Heart left ventricle (tissue), 16 donors: ENCODE measurements around the gene LAMB2. TPM values are rescaled to one million over a fixed set of nuclear protein-coding genes. Genes with fewer than 3 reads are reported as not detected.

Experiments
- ATAC-seq, 4 donors: fragments of 200-7000 bp; cut with Tn5 transposase; one replicate each; pipeline ENCODE4 v1.9.1; 2020 to 2022; ENCODE audit warnings: moderate library complexity in 4 of 4, mild to moderate bottlenecking in 3 of 4, moderate number of reproducible peaks in 1 of 4
- DNase-seq, 5 donors: peaks; one replicate each; pipeline ENCODE4 v3.0.0-alpha.2; 2020
- H3K27ac ChIP-seq, 12 donors: fragments of 200-600 bp; sonication (generic) in 4 of 12; one replicate each; pipeline versions ENCODE4 v1.5.0 to v1.8.0; 2016 to 2022; ENCODE audit warnings: mild to moderate bottlenecking in 2 of 12
- H3K27me3 ChIP-seq, 9 donors: fragments of 200-600 bp; sonication (generic) in 2 of 9; one replicate each; pipeline versions ENCODE4 v1.5.1 to v1.8.0; 2016 to 2022; ENCODE audit warnings: mild to moderate bottlenecking in 3 of 9
- H3K36me3 ChIP-seq, 9 donors: fragments of 200-600 bp; sonication (generic) in 2 of 9; one replicate each; pipeline versions ENCODE4 v1.5.0 to v1.8.0; 2018 to 2022; ENCODE audit warnings: mild to moderate bottlenecking in 2 of 9
- H3K4me1 ChIP-seq, 12 donors: fragments of 200-600 bp; sonication (generic) in 4 of 12; one replicate each; pipeline versions ENCODE4 v1.5.0 to v1.8.0; 2016 to 2022; ENCODE audit warnings: mild to moderate bottlenecking in 3 of 12
- H3K4me3 ChIP-seq, 12 donors: fragments of 200-600 bp; sonication (generic) in 4 of 12; one replicate each; pipeline versions ENCODE4 v1.5.0 to v1.8.0; 2017 to 2022; ENCODE audit warnings: mild to moderate bottlenecking in 9 of 12, moderate library complexity in 4 of 12
- H3K9me3 ChIP-seq, 12 donors: fragments of 200-600 bp; sonication (generic) in 4 of 12; one replicate each; pipeline versions ENCODE4 v1.5.0 to v1.8.0; 2016 to 2022; ENCODE audit warnings: mild to moderate bottlenecking in 1 of 12
- CTCF ChIP-seq, 12 donors: fragments of 200-600 bp; sonication (generic) in 4 of 12; IDR thresholded peaks; one replicate each; pipeline versions ENCODE4 v1.5.0 to v1.8.0; 2018 to 2022; ENCODE audit warnings: antibody characterized with exemption in 12 of 12, mild to moderate bottlenecking in 5 of 12
- POLR2A ChIP-seq, 2 donors: fragments of 450-650 bp; IDR thresholded peaks; one replicate each; pipeline ENCODE4 v1.6.1; 2017; ENCODE audit warnings: antibody characterized with exemption in 2 of 2, mild to moderate bottlenecking in 2 of 2, moderate library complexity in 2 of 2
- WGBS, 4 donors: extraction: QIAGEN DNeasy Blood & Tissue Kit in 2 of 4; methylation state at CpG; one replicate each; pipeline versions ENCODE4 v1.1.5 to v1.1.7; 2013 to 2018; 5-methylcytosine and 5-hydroxymethylcytosine counted together
- intact Hi-C, 10 donors: fragments of 100-400 bp; cut with DNase I; formaldehyde crosslinking; loops; one replicate each; pipeline versions ENCODE4 v1.11.1 to v1.14.2; 2022
- long read RNA-seq, 3 donors: library from polyadenylated mRNA; unstranded; transcript quantifications; one replicate each; pipeline ENCODE4 v2.0.0, GENCODE V29; 2020 to 2021
- polyA plus RNA-seq, 2 donors: library from polyadenylated mRNA; stranded (reverse); fragments of 200-250 nt; gene quantifications; one replicate each; pipeline ENCODE4 v1.2.3, GENCODE V29; 2013
- total RNA-seq, 9 donors: library from RNA; depleted of rRNA in 2 of 9; stranded (reverse); fragments of >200 nt in 2 of 9; fragmentation: NEBNext Ultra II Directional in 3 of 9; extraction: Animal tissue kit (Norgen Biotek cat#: 25700) in 3 of 9; gene quantifications; one replicate each; pipeline versions ENCODE4 v1.1.0 to v1.2.4, GENCODE V29; 2016 to 2023
- donor health status: ischemic (EF 13 %, LVEDD 7.1; RV severe dilation, severe dysfunction).
- donor health status: healthy with polysubstance abuse.
- donor health status: DM: no; HTN: yes; CAD: no.
- donor health status: DM: no; HTN: no; CAD: no.
- donor health status: ischemic (EF 25% LVEDD 6.9; RV normal size, moderate dysfunction).
- donor health status: ischemic (EF 25% LVEDD 5.7; RV mildly dilated, moderate dysfunction).
- donor health status: healthy.
- donor health status: DM: yes; HTN: yes; CAD: no.
- donor health status: ischemic (EF 35%, LVEDD 5.7; RV mildly dilated, moderate dysfunction).
- donor health status: nonischemic (EF 11% LVEDD 7.7; RV severe dilation, severe dysfunction).
- donor health status: DM: yes; HTN: yes; CAD: no.
- donor health status: PGD.
- donor health status: ischemic (EF 29% LVEDD 5.4; RV normal size, mild dysfunction).
- donor health status: nonischemic (EF 23%, LVEDD 6.1; RV moderate dilation, normal function).

Gene LAMB2
- 1,000 to 10,000 TPM in 2 of 9 donors, 100 to 1,000 TPM in 7; 488 to 1,265 (median 769) TPM for total RNA-seq
- polyA plus RNA-seq = 100 to 1,000 TPM; 290 to 836 TPM
- long read RNA-seq, donor 1, full-length matches to known transcripts = 208 of 968 reads
- long read RNA-seq, donor 1, partial matches to known transcripts = 665 of 968 reads
- long read RNA-seq, donor 1, other reads (novel, unspliced or antisense) = 95 of 968 reads
- long read RNA-seq, donor 2, full-length matches to known transcripts = 224 of 969 reads
- long read RNA-seq, donor 2, partial matches to known transcripts = 683 of 969 reads
- long read RNA-seq, donor 2, other reads (novel, unspliced or antisense) = 62 of 969 reads
- long read RNA-seq, donor 3, full-length matches to known transcripts = 120 of 567 reads
- long read RNA-seq, donor 3, partial matches to known transcripts = 401 of 567 reads
- long read RNA-seq, donor 3, other reads (novel, unspliced or antisense) = 46 of 567 reads

GRCh38 chr3:49132437-49133225 lies at the start of gene LAMB2:
Gene LAMB2, minus strand, starts transcription at chr3:49133050. Its CDS starts 183 bp downstream, at chr3:49132867.
- 3 to 7% (median 4%) methylated on average over 18 to 28 of the region's 28 CpGs for WGBS, 4 donors
- Histone ChIP-seq H3K4me3 (peak within 1 kb of the TSS; percentile 62 to 90 (median 80)), H3K27me3 (no peaks in the 10 kb centered on the region), H3K4me1 (peaks cover 8 to 48% (median 30%) of the 10 kb centered on the region in 12 donors), H3K27ac (peak within 1 kb of the TSS; percentile 87 to 99 (median 94)), H3K36me3 (peaks cover 2 to 37% (median 33%) of the 10 kb centered on the region in 9 donors), H3K9me3 (no peaks in the 10 kb centered on the region)
- TF ChIP-seq POLR2A (IDR thresholded peaks at IDR 0.05) (peak in 1 of 2 donors; percentile 59), CTCF (IDR thresholded peaks at IDR 0.05) (peak in 3 of 12 donors; percentile 2 to 14 (median 10))
- peak; percentile 83 to 89 (median 85) for DNase-seq
- peak; percentile 67 to 87 (median 84) for ATAC-seq
- intact Hi-C loops = loop anchor here in 5 of 10 donors (1.0 to 10.0 kb wide), 6 partner anchors 12 to 542 kb away; partner anchors contain the start of genes QRICH1 (in 3 of the 5), KLHDC8B (in 2 of the 5), APEH (in 1 of the 5) and CCDC71 (in 1 of the 5)

- WGBS, 4 donors = 70 to 86% (median 78%) methylated on average over 6 of the region's 6 CpGs
- Histone ChIP-seq H3K36me3 (peaks cover 0 to 24% (median 2%) of the 10 kb centered on the region in 9 donors), H3K9me3 (no peaks in the 10 kb centered on the region), H3K27ac (no peak overlapping the region), H3K4me1 (peaks cover 0 to 33% (median 16%) of the 10 kb centered on the region in 12 donors), H3K27me3 (no peaks in the 10 kb centered on the region), H3K4me3 (no peak overlapping the region)
- intact Hi-C loops = no loop called here
- no peak for ATAC-seq
- DNase-seq = no peak
- TF ChIP-seq CTCF (IDR thresholded peaks at IDR 0.05) (no peak), POLR2A (IDR thresholded peaks at IDR 0.05) (no peak)
These were observed 48.5 kb upstream of the LAMB2 start for GRCh38 chr3:49181351-49181750.

GRCh38 chr3:49180116-49180515 lies 47.3 kb upstream of the LAMB2 start:
- no peaks in the 10 kb centered on the region for H3K9me3 ChIP-seq
- DNase-seq = no peak
- H3K4me3 ChIP-seq = no peak overlapping the region
- intact Hi-C loops = no loop called here
- peaks cover 0 to 37% (median 14%) of the 10 kb centered on the region in 9 donors for H3K36me3 ChIP-seq
- H3K4me1 ChIP-seq = peaks cover 3 to 45% (median 24%) of the 10 kb centered on the region in 12 donors
- TF ChIP-seq CTCF (IDR thresholded peaks at IDR 0.05) = no peak
- TF ChIP-seq POLR2A (IDR thresholded peaks at IDR 0.05) = no peak
- H3K27ac ChIP-seq = no peak overlapping the region
- no peak for ATAC-seq
- H3K27me3 ChIP-seq = no peaks in the 10 kb centered on the region
